ENCODE results near the gene TRIM46. TPM values are rescaled to one million over a fixed set of nuclear protein-coding genes. Genes with fewer than 3 reads are reported as not detected.

Gene TRIM46
- total and polyA plus RNA-seq, 2 donors from 2014 or later = 0.28 to 2.1 TPM

GRCh38 chr1:155135415-155136028 lies 38.1 kb upstream of the TRIM46 start, which contains the start of gene SLC50A1:
Gene SLC50A1, plus strand, starts transcription at chr1:155135852. Its CDS starts 60 bp downstream, at chr1:155135912.
- Histone ChIP-seq H3K4me3 (ENCODE audit: low read length in 3 of 3) (peak within 1 kb of the TSS; percentile 84 to 89 (median 87)), H3K27me3 (ENCODE audit: control insufficient read depth, insufficient read depth, low read length) (no peaks in the 10 kb centered on the region), H3K27ac (ENCODE audit: low read depth in 2 of 2, low read length in 2 of 2) (peak within 1 kb of the TSS; percentile 99 to 100), H3K9me3 (ENCODE audit: control insufficient read depth in 2 of 3, insufficient read depth in 1 of 3, low read length in 3 of 3) (no peaks in the 10 kb centered on the region), H3K9ac (ENCODE audit: low read length in 3 of 3) (peak within 1 kb of the TSS; percentile 74 to 97 (median 97)), H3K4me1 (ENCODE audit: control insufficient read depth in 2 of 3, insufficient read depth in 2 of 3, low read depth in 1 of 3, low read length in 3 of 3) (peaks cover 0 to 43% (median 21%) of the 10 kb centered on the region in 3 donors), H3K36me3 (ENCODE audit: control insufficient read depth in 2 of 3, insufficient read depth in 3 of 3, low read length in 3 of 3) (peaks cover 3 to 31% (median 23%) of the 10 kb centered on the region in 3 donors)
- intact Hi-C loops (cut with DNase I) = no loop called here
- FAIRE-seq = no peak
- DNase-seq = peak; percentile 96 to 98 (median 97)
- peak; percentile 33 for TF ChIP-seq CTCF (IDR thresholded peaks at IDR 0.05; ENCODE audit: borderline replicate concordance, extremely low read depth, insufficient read depth)

GRCh38 chr1:155136748-155137147 lies 36.9 kb upstream of the TRIM46 start:
- Histone ChIP-seq H3K36me3 (ENCODE audit: control insufficient read depth in 2 of 3, insufficient read depth in 3 of 3, low read length in 3 of 3) (peaks cover 2 to 21% (median 17%) of the 10 kb centered on the region in 3 donors), H3K9ac (ENCODE audit: low read length in 3 of 3) (peak overlapping the region in 1 of 3 donors; percentile 16), H3K27ac (ENCODE audit: low read depth in 2 of 2, low read length in 2 of 2) (peak overlapping the region; percentile 7 to 65), H3K4me3 (ENCODE audit: low read length in 3 of 3) (peak overlapping the region; percentile 25 to 89 (median 31)), H3K4me1 (ENCODE audit: control insufficient read depth in 2 of 3, insufficient read depth in 2 of 3, low read depth in 1 of 3, low read length in 3 of 3) (peaks cover 0 to 32% (median 14%) of the 10 kb centered on the region in 3 donors), H3K27me3 (ENCODE audit: control insufficient read depth, insufficient read depth, low read length) (no peaks in the 10 kb centered on the region), H3K9me3 (ENCODE audit: control insufficient read depth in 2 of 3, insufficient read depth in 1 of 3, low read length in 3 of 3) (no peaks in the 10 kb centered on the region)
- DNase-seq (peak in 2 of 5 donors; percentile 29 to 56), FAIRE-seq (no peak)
- intact Hi-C loops (cut with DNase I) = no loop called here
- TF ChIP-seq CTCF (IDR thresholded peaks at IDR 0.05; ENCODE audit: borderline replicate concordance, extremely low read depth, insufficient read depth) = no peak

- peak in 1 of 5 donors; percentile 44 for DNase-seq
These were observed 36.3 kb upstream of the TRIM46 start for GRCh38 chr1:155137154-155137949.

More at GRCh38 chr1:155137154-155137949, 36.3 kb upstream of the TRIM46 start:
- H3K27me3 ChIP-seq (ENCODE audit: control insufficient read depth, insufficient read depth, low read length) = no peaks in the 10 kb centered on the region
- H3K9me3 ChIP-seq (ENCODE audit: control insufficient read depth in 2 of 3, insufficient read depth in 1 of 3, low read length in 3 of 3) = no peaks in the 10 kb centered on the region
- TF ChIP-seq CTCF (IDR thresholded peaks at IDR 0.05; ENCODE audit: borderline replicate concordance, extremely low read depth, insufficient read depth) = no peak
- intact Hi-C loops (cut with DNase I) = no loop called here
- H3K9ac ChIP-seq (ENCODE audit: low read length in 3 of 3) = no peak overlapping the region
- H3K27ac ChIP-seq (ENCODE audit: low read depth in 2 of 2, low read length in 2 of 2) = peak overlapping the region in 1 of 2 donors; percentile 7
- no peak for FAIRE-seq
- H3K36me3 ChIP-seq (ENCODE audit: control insufficient read depth in 2 of 3, insufficient read depth in 3 of 3, low read length in 3 of 3) = peaks cover 0 to 19% (median 14%) of the 10 kb centered on the region in 3 donors
- peaks cover 0 to 29% (median 14%) of the 10 kb centered on the region in 3 donors for H3K4me1 ChIP-seq (ENCODE audit: control insufficient read depth in 2 of 3, insufficient read depth in 2 of 3, low read depth in 1 of 3, low read length in 3 of 3)
- H3K4me3 ChIP-seq (ENCODE audit: low read length in 3 of 3) = peak overlapping the region in 1 of 3 donors; percentile 89
